H1 (cell line): ENCODE data around the gene KCTD19. TPM values are rescaled to one million over a fixed set of nuclear protein-coding genes. Genes with fewer than 3 reads are reported as not detected.

ENCODE experiments used
- CTCF ChIA-PET: fragments of 300-600 bp; sonication (Branson Sonifier 250); formaldehyde crosslinking; loops from one replicate; lab custom pipeline; 2021; ENCODE audit not compliant: partially characterized antibody; lab: Charles Lee
- POLR2A ChIA-PET: fragments of 300-600 bp; sonication (Branson Sonifier 250); formaldehyde crosslinking; loops from one replicate; lab custom pipeline; 2021; ENCODE audit warnings: inconsistent platforms; ENCODE audit not compliant: partially characterized antibody; lab: Charles Lee
- DNase-seq, 2 experiments: peaks; one replicate each; pipeline versions ENCODE4 v3.0.0 to v3.0.0-alpha.2; 2010 to 2022; ENCODE audit warnings: low spot score in 2 of 2, low read depth in 1 of 2, mixed read lengths in 1 of 2
- FAIRE-seq: peaks from 2 replicates; lab custom pipeline; 2011; peaks lifted over from hg19 to GRCh38; lab: Jason Lieb, UNC
- H2AFZ ChIP-seq: 2 replicates; pipeline ENCODE4 v1.8.1; 2012; ENCODE audit warnings: low read length, inconsistent platforms
- H2AK5ac ChIP-seq: 2 replicates; pipeline ENCODE4 v1.6.1; 2013; ENCODE audit warnings: low read depth, low read length
- H2BK120ac ChIP-seq: replicated peaks from 2 replicates; pipeline ENCODE3; 2013; ENCODE audit warnings: low read depth, low read length, inconsistent platforms
- H2BK12ac ChIP-seq: 2 replicates; pipeline ENCODE4 v1.6.1; 2013; ENCODE audit warnings: low read depth, low read length
- H2BK15ac ChIP-seq: 2 replicates; pipeline ENCODE4 v1.6.1; 2013; ENCODE audit warnings: low read length
- H2BK20ac ChIP-seq: 2 replicates; pipeline ENCODE4 v1.6.1; 2013; ENCODE audit warnings: low read length
- H2BK5ac ChIP-seq: 2 replicates; pipeline ENCODE4 v1.6.1; 2013; ENCODE audit warnings: low read depth, low read length
- H3K14ac ChIP-seq: 2 replicates; pipeline ENCODE4 v1.6.1; 2013; ENCODE audit warnings: inconsistent platforms; ENCODE audit not compliant: insufficient read length
- H3K18ac ChIP-seq: 2 replicates; pipeline ENCODE4 v1.6.1; 2013; ENCODE audit warnings: low read length; ENCODE audit errors: extremely low read depth
- H3K23ac ChIP-seq: 2 replicates; pipeline ENCODE4 v1.6.1; 2013; ENCODE audit warnings: inconsistent platforms; ENCODE audit not compliant: insufficient read length
- H3K23me2 ChIP-seq: 2 replicates; pipeline ENCODE4 v1.6.1; 2013; ENCODE audit warnings: low read depth, low read length
- H3K27ac ChIP-seq: 2 replicates; pipeline ENCODE4 v1.6.1; 2011; ENCODE audit warnings: low read depth, low read length, inconsistent platforms
- H3K27me3 ChIP-seq, 4 experiments: replicated peaks in 1 of 4; 1 replicate in 1 of 4; 2 replicates in 3 of 4; pipeline versions ENCODE4 v1.6.1 to v1.8.1; 2011 to 2013; ENCODE audit warnings: low read length in 3 of 4, mild to moderate bottlenecking in 3 of 4, inconsistent platforms in 2 of 4, mixed read lengths in 2 of 4, moderate library complexity in 1 of 4; ENCODE audit not compliant: control insufficient read depth in 3 of 4, insufficient read depth in 3 of 4; ENCODE audit errors: extremely low read depth in 1 of 4
- H3K36me3 ChIP-seq, 4 experiments: 2 replicates each; pipeline versions ENCODE4 v1.6.1 to v1.8.1; 2011 to 2013; ENCODE audit warnings: mild to moderate bottlenecking in 4 of 4, low read length in 3 of 4, moderate library complexity in 2 of 4, control low read depth in 1 of 4, inconsistent platforms in 1 of 4; ENCODE audit not compliant: insufficient read depth in 4 of 4, control insufficient read depth in 2 of 4
- H3K4ac ChIP-seq: replicated peaks from 2 replicates; pipeline ENCODE3; 2013; ENCODE audit warnings: low read length, low read depth, mixed read lengths, inconsistent platforms; ENCODE audit not compliant: insufficient read length
- H3K4me1 ChIP-seq, 4 experiments: replicated peaks in 1 of 4; 1 replicate in 1 of 4; 2 replicates in 3 of 4; pipeline versions ENCODE4 v1.6.1 to v1.8.1; 2011 to 2013; ENCODE audit warnings: low read length in 3 of 4, inconsistent platforms in 2 of 4, mixed read lengths in 1 of 4; ENCODE audit not compliant: insufficient read depth in 4 of 4, control insufficient read depth in 3 of 4
- H3K4me2 ChIP-seq, 2 experiments: 2 replicates each; pipeline versions ENCODE4 v1.6.1 to v1.8.1; 2011 to 2013; ENCODE audit warnings: low read depth in 2 of 2, low read length in 2 of 2, control low read depth in 1 of 2, inconsistent platforms in 1 of 2, mild to moderate bottlenecking in 1 of 2; ENCODE audit not compliant: insufficient read depth in 1 of 2
- H3K4me3 ChIP-seq, 4 experiments: fragments of 200-600, 300-600 bp in 1 of 4; sonication (generic), shearing (Covaris generic), sonication (Bioruptor Twin) in 1 of 4; 2 replicates each; pipeline versions ENCODE4 v1.5.1 to v1.8.1; 2011 to 2016; ENCODE audit warnings: low read length in 4 of 4, low read depth in 3 of 4, control low read depth in 2 of 4, inconsistent platforms in 2 of 4, mild to moderate bottlenecking in 2 of 4, mixed read lengths in 1 of 4, moderate library complexity in 1 of 4; ENCODE audit not compliant: insufficient read depth in 2 of 4; ENCODE audit errors: extremely low read depth in 1 of 4
- H3K56ac ChIP-seq: replicated peaks from 2 replicates; pipeline ENCODE3; 2013; ENCODE audit warnings: low read depth, mild to moderate bottlenecking, mixed read lengths, low read length, inconsistent platforms; ENCODE audit not compliant: insufficient read length
- H3K79me1 ChIP-seq: 2 replicates; pipeline ENCODE4 v1.6.1; 2013; ENCODE audit warnings: low read depth, low read length, control low read depth
- H3K79me2 ChIP-seq, 2 experiments: 2 replicates each; pipeline versions ENCODE4 v1.6.1 to v1.8.1; 2012 to 2013; ENCODE audit warnings: low read length in 2 of 2, mild to moderate bottlenecking in 2 of 2, inconsistent platforms in 1 of 2; ENCODE audit not compliant: insufficient read depth in 2 of 2, control insufficient read depth in 1 of 2
- H3K9ac ChIP-seq, 4 experiments: replicated peaks in 1 of 4; 1 replicate in 1 of 4; 2 replicates in 3 of 4; pipeline versions ENCODE4 v1.6.1 to v1.8.1; 2011 to 2013; ENCODE audit warnings: low read depth in 3 of 4, low read length in 3 of 4, control low read depth in 2 of 4, mild to moderate bottlenecking in 2 of 4, moderate library complexity in 2 of 4, inconsistent platforms in 1 of 4; ENCODE audit errors: extremely low read depth in 1 of 4
- H3K9me3 ChIP-seq, 2 experiments: 2 replicates each; pipeline versions ENCODE4 v1.6.1 to v1.8.1; 2012 to 2013; ENCODE audit warnings: mild to moderate bottlenecking in 2 of 2, moderate library complexity in 2 of 2, control low read depth in 1 of 2, inconsistent platforms in 1 of 2, low read depth in 1 of 2, low read length in 1 of 2, mixed read lengths in 1 of 2; ENCODE audit not compliant: insufficient read depth in 2 of 2
- H4K20me1 ChIP-seq, 2 experiments: replicated peaks in 1 of 2; 2 replicates each; pipeline versions ENCODE3 to v1.8.1; 2011 to 2013; ENCODE audit warnings: inconsistent platforms in 2 of 2, low read length in 2 of 2, mild to moderate bottlenecking in 1 of 2; ENCODE audit not compliant: insufficient read depth in 2 of 2, control insufficient read depth in 1 of 2
- H4K5ac ChIP-seq: 2 replicates; pipeline ENCODE4 v1.6.1; 2013; ENCODE audit warnings: low read length, low read depth, mixed read lengths, inconsistent platforms; ENCODE audit not compliant: insufficient read length
- H4K8ac ChIP-seq: 2 replicates; pipeline ENCODE4 v1.8.0; 2013; ENCODE audit warnings: mild to moderate bottlenecking, moderate library complexity, low read length, inconsistent platforms; ENCODE audit not compliant: insufficient read depth; ENCODE audit errors: extremely low read depth
- H4K91ac ChIP-seq: replicated peaks from 2 replicates; pipeline ENCODE3; 2013; ENCODE audit warnings: low read length, mixed read lengths, inconsistent platforms; ENCODE audit not compliant: insufficient read length
- ASH2L ChIP-seq: fragments of 200-600, 300-600 bp; sonication (generic); IDR thresholded peaks from one replicate; pipeline ENCODE4 v1.7.1; 2017; ENCODE audit warnings: low read length
- ATF2 ChIP-seq: IDR thresholded peaks from 2 replicates; pipeline ENCODE4 v1.6.1; 2012; ENCODE audit warnings: low read length, inconsistent platforms
- HDAC6 ChIP-seq: IDR thresholded peaks from one replicate; pipeline ENCODE4 v1.7.1; 2012; ENCODE audit warnings: low read depth, mild to moderate bottlenecking, inconsistent platforms, low read length, moderate library complexity
- JUND ChIP-seq: IDR thresholded peaks from 2 replicates; pipeline ENCODE4 v1.6.1; 2011; ENCODE audit warnings: mild to moderate bottlenecking, improper control_type of control experiment, low read length
- RXRA ChIP-seq: IDR thresholded peaks from 2 replicates; pipeline ENCODE4 v1.6.1; 2011; ENCODE audit warnings: low read depth, mild to moderate bottlenecking, low read length, moderate library complexity; ENCODE audit not compliant: insufficient read depth
- SAP30 ChIP-seq: fragments of 300-600 bp; sonication (generic); IDR thresholded peaks from 2 replicates; pipeline ENCODE4 v1.7.1; 2012; ENCODE audit warnings: low read length, moderate library complexity, mild to moderate bottlenecking, inconsistent platforms; ENCODE audit not compliant: insufficient read depth, insufficient replicate concordance
- SIX5 ChIP-seq: IDR thresholded peaks from 2 replicates; pipeline ENCODE4 v1.6.1; 2011; ENCODE audit warnings: mild to moderate bottlenecking, low read depth, low read length
- TBP ChIP-seq: IDR thresholded peaks from 2 replicates; pipeline ENCODE4 v1.6.1; 2011; ENCODE audit warnings: low read depth, low read length, improper control_type of control experiment
- WGBS, 2 experiments: shearing (Covaris generic) in 1 of 2; methylation state at CpG; one replicate each; pipeline versions ENCODE4 v1.1.6 to v1.1.7; 2013 to 2015; ENCODE audit warnings: low lambda C conversion rate in 2 of 2, mixed read lengths in 2 of 2, inconsistent platforms in 1 of 2, low coverage in 1 of 2, missing lambda C conversion rate in 1 of 2; ENCODE audit not compliant: insufficient replicate concordance in 2 of 2, insufficient coverage in 1 of 2, insufficient read length in 1 of 2; ENCODE audit errors: extremely low coverage in 1 of 2, missing lambda C conversion rate in 1 of 2; 5-methylcytosine and 5-hydroxymethylcytosine counted together
- polyA plus RNA-seq, 7 experiments: library from polyadenylated mRNA; depleted of rRNA in 3 of 7; stranded (reverse) in 5 of 7; unstranded in 2 of 7; fragments of >200 nt in 5 of 7; fragments of 200-250 nt in 2 of 7; gene quantifications; 1 replicate in 5 of 7; 2 replicates in 1 of 7; 4 replicates in 1 of 7; pipeline versions ENCODE4 v1.2.1 to v1.2.3, GENCODE V29; 2011 to 2013; ENCODE audit warnings: missing spikeins in 2 of 7, mixed read lengths in 2 of 7
- total RNA-seq: library from RNA; stranded (reverse); fragmentation: NEBNext Ultra II Directional; extraction: Animal tissue kit (Norgen Biotek cat#: 25700); gene quantifications from 2 replicates; pipeline ENCODE4 v1.2.1, GENCODE V29; 2021
- TF ChIP-seq, protein P1 (sequence below): IDR thresholded peaks from 2 replicates; pipeline ENCODE4 v1.6.1; 2011; ENCODE audit warnings: low read length, improper control_type of control experiment
- TF ChIP-seq, protein P2 (sequence below): IDR thresholded peaks from 2 replicates; pipeline ENCODE4 v1.6.1; 2012; ENCODE audit warnings: inconsistent platforms

Gene KCTD19
- total and polyA plus RNA-seq, 2 of the 8 experiments (the other 6 are each of a cell fraction or from before 2014, with no cell fraction given): 0.06 to 0.24 TPM

DNA sequence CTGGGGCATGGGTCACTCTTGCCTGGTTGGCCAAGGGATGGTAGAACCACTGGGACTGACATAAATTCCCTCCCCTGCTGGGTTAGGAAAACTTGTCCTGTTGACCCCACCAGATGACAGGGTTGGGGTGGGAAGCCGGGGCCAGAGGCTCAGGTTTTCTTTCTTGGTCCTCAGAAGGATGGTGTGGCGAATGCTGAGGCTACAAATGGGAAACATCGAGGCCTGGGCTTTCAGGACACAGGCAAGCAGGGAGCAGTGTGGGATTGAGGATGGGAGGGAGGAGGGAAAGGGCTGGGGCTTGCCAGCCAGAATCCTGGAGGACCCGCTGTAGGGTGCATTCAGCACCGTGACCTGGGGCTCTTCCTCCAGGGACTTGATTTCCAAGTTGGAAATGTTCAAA lies 61.7 kb downstream of the KCTD19 start:
- ChIA-PET POLR2A (interaction anchor here (0.9 to 2.8 kb wide), 6 partner anchors 15 to 66 kb away, joined by 3 to 12 read pairs (median 4); partner anchors contain the start of gene SLC9A5), CTCF (interaction anchor here (0.8 to 14.4 kb wide), 14 partner anchors 9 to 299 kb away, joined by 3 to 217 read pairs (median 4); partner anchors contain the start of genes FHOD1, KCTD19, LRRC36 and PLEKHG4)
- no peaks in the 10 kb centered on the region for H3K9me3 ChIP-seq
- no peaks in the 10 kb centered on the region; a peak in 1 of 7 replicates for H3K27me3 ChIP-seq
- no peaks in the 10 kb centered on the region for H3K79me2 ChIP-seq
- H3K4ac ChIP-seq: no peak overlapping the region
- H4K5ac ChIP-seq: no peak overlapping the region
- peaks cover 2 to 4% of the 10 kb centered on the region in 2 experiments for H4K20me1 ChIP-seq
- H2BK12ac ChIP-seq: no peak overlapping the region
- H2AK5ac ChIP-seq: no peak overlapping the region
- H3K79me1 ChIP-seq: no peaks in the 10 kb centered on the region
- H3K27ac ChIP-seq: no peak overlapping the region
- DNase-seq: no peak
- H3K23me2 ChIP-seq: no peaks in the 10 kb centered on the region
- no peak overlapping the region for H3K14ac ChIP-seq
- H4K91ac ChIP-seq: no peak overlapping the region
- FAIRE-seq: no peak
- no peak overlapping the region for H3K18ac ChIP-seq
- no peak overlapping the region for H3K4me3 ChIP-seq
- no peak overlapping the region for H3K9ac ChIP-seq
- no peaks in the 10 kb centered on the region for H3K36me3 ChIP-seq
- 91% methylated on average over 5 of the region's 5 CpGs; no CpG with 5 or more reads in 1 of the 2 experiments for WGBS, 2 experiments
- no peak overlapping the region for H3K23ac ChIP-seq
- no peak overlapping the region for H3K4me2 ChIP-seq
- no peak overlapping the region for H4K8ac ChIP-seq
- no peak overlapping the region for H3K56ac ChIP-seq
- no peak overlapping the region for H2BK15ac ChIP-seq
- no peak overlapping the region for H2BK5ac ChIP-seq
- H2BK20ac ChIP-seq: no peak overlapping the region
- no peak overlapping the region for H2AFZ ChIP-seq
- no peaks in the 10 kb centered on the region; a peak in 1 of 7 replicates for H3K4me1 ChIP-seq
- H2BK120ac ChIP-seq: no peak overlapping the region
- TF ChIP-seq, protein P1, sequence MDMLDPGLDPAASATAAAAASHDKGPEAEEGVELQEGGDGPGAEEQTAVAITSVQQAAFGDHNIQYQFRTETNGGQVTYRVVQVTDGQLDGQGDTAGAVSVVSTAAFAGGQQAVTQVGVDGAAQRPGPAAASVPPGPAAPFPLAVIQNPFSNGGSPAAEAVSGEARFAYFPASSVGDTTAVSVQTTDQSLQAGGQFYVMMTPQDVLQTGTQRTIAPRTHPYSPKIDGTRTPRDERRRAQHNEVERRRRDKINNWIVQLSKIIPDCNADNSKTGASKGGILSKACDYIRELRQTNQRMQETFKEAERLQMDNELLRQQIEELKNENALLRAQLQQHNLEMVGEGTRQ: no peak
- TF ChIP-seq ATF2 (no peak), TBP (no peak), ASH2L (no peak), RXRA (no peak), HDAC6 (no peak), JUND (no peak), SAP30 (no peak), SIX5 (no peak)
- TF ChIP-seq, protein P2, sequence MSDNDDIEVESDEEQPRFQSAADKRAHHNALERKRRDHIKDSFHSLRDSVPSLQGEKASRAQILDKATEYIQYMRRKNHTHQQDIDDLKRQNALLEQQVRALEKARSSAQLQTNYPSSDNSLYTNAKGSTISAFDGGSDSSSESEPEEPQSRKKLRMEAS: no peak
